ENCODE measurements around the gene ZNF438. TPM values are rescaled to one million over a fixed set of nuclear protein-coding genes. Genes with fewer than 3 reads are reported as not detected.

Gene ZNF438
- total RNA-seq, 3 donors from 2014 or later, result 4.7 to 12.3 (median 5.0) TPM

DNA sequence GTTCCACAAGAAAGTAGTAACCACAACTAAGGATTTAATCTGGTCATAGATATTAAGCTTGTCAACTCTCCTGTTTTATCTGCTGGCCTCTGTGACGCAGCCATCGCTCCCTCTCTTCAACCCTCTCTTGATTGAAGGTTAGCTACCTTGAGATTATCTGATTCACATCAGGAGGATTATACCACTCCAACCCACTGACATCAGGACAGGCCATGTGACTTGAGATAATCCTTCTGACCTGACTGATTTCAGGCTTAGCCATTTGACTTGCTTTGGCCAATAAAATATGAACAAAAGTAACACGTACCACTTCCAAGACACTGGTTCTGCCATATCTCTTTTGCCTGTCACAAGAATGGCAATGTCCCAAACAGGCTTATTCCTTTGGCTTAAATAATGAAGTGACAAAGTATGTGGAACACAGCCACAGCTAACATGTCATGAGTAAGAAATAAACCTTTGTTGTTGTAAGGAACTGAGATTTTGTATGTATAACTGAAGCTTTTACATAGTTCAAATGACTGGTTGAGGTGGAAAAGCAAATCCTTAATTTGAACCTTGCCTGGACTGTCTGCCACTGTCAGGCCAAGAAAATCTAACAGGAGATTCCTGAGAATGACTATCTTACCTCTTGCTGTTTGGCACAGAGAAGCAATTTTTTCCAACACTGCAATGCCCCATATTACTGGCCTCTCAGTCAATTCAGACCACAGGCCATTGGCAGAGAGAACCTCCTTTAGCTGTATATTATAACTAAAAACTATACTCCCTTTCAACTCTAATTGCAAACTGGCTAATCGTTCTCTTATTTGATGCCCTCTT is 13.9 kb downstream of the ZNF438 start:
- Histone ChIP-seq H3K36me3 (ENCODE audit: low read depth) (no peaks in the 10 kb centered on the region), H3K4me3 (no peak overlapping the region), H3K4me1 (ENCODE audit: low read depth) (no peaks in the 10 kb centered on the region), H3K9me3 (no peaks in the 10 kb centered on the region)
- no peak for ATAC-seq
- intact Hi-C loops (cut with DNase I, micrococcal nuclease), result no loop called here
- no peak for DNase-seq
- TF ChIP-seq, protein P1, sequence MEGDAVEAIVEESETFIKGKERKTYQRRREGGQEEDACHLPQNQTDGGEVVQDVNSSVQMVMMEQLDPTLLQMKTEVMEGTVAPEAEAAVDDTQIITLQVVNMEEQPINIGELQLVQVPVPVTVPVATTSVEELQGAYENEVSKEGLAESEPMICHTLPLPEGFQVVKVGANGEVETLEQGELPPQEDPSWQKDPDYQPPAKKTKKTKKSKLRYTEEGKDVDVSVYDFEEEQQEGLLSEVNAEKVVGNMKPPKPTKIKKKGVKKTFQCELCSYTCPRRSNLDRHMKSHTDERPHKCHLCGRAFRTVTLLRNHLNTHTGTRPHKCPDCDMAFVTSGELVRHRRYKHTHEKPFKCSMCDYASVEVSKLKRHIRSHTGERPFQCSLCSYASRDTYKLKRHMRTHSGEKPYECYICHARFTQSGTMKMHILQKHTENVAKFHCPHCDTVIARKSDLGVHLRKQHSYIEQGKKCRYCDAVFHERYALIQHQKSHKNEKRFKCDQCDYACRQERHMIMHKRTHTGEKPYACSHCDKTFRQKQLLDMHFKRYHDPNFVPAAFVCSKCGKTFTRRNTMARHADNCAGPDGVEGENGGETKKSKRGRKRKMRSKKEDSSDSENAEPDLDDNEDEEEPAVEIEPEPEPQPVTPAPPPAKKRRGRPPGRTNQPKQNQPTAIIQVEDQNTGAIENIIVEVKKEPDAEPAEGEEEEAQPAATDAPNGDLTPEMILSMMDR (IDR thresholded peaks at IDR 0.05), result no peak

DNA sequence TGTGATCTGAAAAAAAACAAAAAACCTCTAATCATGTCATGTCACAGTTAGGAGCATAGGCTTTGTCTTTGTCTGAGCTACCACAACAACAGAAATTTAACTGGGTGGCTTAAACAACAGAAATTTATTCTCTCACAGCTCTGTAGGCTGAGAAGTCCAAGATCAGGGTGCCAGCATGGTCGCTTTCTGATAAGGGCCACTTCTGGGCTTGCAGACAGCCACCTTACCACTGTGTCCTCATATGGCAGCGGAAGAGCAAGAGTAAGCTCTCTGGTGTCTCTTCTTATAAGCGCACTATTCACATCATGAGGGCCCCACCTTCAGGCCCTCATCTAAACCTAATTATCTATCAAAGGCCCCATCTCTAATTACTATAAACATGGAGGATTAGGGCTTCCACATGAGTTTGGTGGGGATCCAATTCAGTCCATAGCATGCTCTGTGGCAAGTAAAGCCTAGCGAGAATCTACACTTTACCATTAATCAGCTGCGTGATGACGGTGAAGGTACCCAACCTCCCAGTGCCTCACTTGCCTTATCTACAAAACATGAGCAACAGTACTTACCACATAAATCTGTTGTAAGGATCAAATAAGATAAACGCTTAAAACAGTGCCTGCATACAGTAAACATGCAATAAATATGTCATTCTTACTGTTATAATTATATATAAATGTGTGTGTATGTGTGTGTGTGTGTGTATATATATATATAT is 17.3 kb downstream of the ZNF438 start:
- no peaks in the 10 kb centered on the region for H3K4me1 ChIP-seq (ENCODE audit: low read depth)
- no peaks in the 10 kb centered on the region for H3K36me3 ChIP-seq (ENCODE audit: low read depth)
- intact Hi-C loops (cut with DNase I, micrococcal nuclease), result no loop called here
- no peaks in the 10 kb centered on the region for H3K9me3 ChIP-seq
- DNase-seq (no peak), ATAC-seq (no peak)
- no peak overlapping the region for H3K4me3 ChIP-seq
- TF ChIP-seq, protein P1 (IDR thresholded peaks at IDR 0.05), result no peak

DNA sequence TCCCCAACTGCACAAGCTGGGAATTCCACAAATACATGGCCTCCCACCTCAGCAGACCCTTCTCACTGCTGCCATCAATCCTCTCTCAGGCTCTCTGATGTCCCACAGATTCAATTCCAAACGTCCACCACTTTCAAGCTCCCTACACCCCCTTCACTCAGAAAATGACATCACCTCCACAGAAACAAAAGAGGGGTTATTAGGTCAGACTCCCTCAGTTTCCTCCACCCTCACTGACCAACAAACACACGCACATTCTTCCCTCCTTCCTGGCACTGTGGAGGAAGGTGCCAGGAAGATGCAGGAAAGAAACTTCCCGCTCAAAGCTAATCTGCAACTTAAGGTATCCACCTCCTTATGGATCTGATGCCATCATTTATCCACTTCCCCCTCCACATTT is 18.3 kb downstream of the ZNF438 start:
- TF ChIP-seq, protein P1 (IDR thresholded peaks at IDR 0.05), result no peak
- intact Hi-C loops (cut with DNase I, micrococcal nuclease), result no loop called here
- no peaks in the 10 kb centered on the region for H3K36me3 ChIP-seq (ENCODE audit: low read depth)

GRCh38 chr10:31011665-31012022 is 20.0 kb downstream of the ZNF438 start:
- Histone ChIP-seq H3K4me3 (no peak overlapping the region), H3K36me3 (ENCODE audit: low read depth) (no peaks in the 10 kb centered on the region), H3K4me1 (ENCODE audit: low read depth) (no peaks in the 10 kb centered on the region), H3K9me3 (no peaks in the 10 kb centered on the region)
- intact Hi-C loops (cut with DNase I, micrococcal nuclease), result no loop called here
- no peak for DNase-seq
- ATAC-seq, result no peak
- TF ChIP-seq, protein P1 (IDR thresholded peaks at IDR 0.05), result no peak

More for the DNA sequence above, 18.3 kb downstream of the ZNF438 start:
- no peaks in the 10 kb centered on the region for H3K9me3 ChIP-seq
- no peaks in the 10 kb centered on the region for H3K4me1 ChIP-seq (ENCODE audit: low read depth)
- DNase-seq, result no peak
- ATAC-seq, result no peak
- H3K4me3 ChIP-seq, result no peak overlapping the region

GRCh38 chr10:31011017-31011664 is 20.5 kb downstream of the ZNF438 start:
- no peaks in the 10 kb centered on the region for H3K36me3 ChIP-seq (ENCODE audit: low read depth)
- intact Hi-C loops (cut with DNase I, micrococcal nuclease), result no loop called here
- ATAC-seq, result peak; percentile 76
- TF ChIP-seq, protein P1 (IDR thresholded peaks at IDR 0.05), result no peak
- no peaks in the 10 kb centered on the region for H3K4me1 ChIP-seq (ENCODE audit: low read depth)
- DNase-seq, result peak in 1 of 3 donors; percentile 17
- no peak overlapping the region for H3K4me3 ChIP-seq
- no peaks in the 10 kb centered on the region for H3K9me3 ChIP-seq
